ENCODE measurements around the gene OR1Q1. TPM values are rescaled to one million over a fixed set of nuclear protein-coding genes. Genes with fewer than 3 reads are reported as not detected.

The OR1Q1 gene
- total RNA-seq, 1 donor from 2014 or later, result not detected

- H3K27ac ChIP-seq, result no peak overlapping the region
- intact Hi-C loops (cut with DNase I), result no loop called here
- no peaks in the 10 kb centered on the region for H3K36me3 ChIP-seq
- H3K9me3 ChIP-seq, result no peaks in the 10 kb centered on the region
- no peak for DNase-seq (ENCODE audit: extremely low spot score in 2 of 2)
- no peaks in the 10 kb centered on the region for H3K4me1 ChIP-seq
- no peaks in the 10 kb centered on the region for H3K27me3 ChIP-seq
- TF ChIP-seq POLR2A (IDR thresholded peaks at IDR 0.05), result no peak
- TF ChIP-seq POLR2AphosphoS5 (IDR thresholded peaks at IDR 0.05; ENCODE audit: insufficient read depth in 1 of 2, low read depth in 1 of 2), result no peak
- no peak for TF ChIP-seq CTCF (IDR thresholded peaks at IDR 0.05)
- no peak overlapping the region for H3K4me3 ChIP-seq
Observed at GRCh38 chr9:122605691-122606090, 8.8 kb upstream of the OR1Q1 start.

- Histone ChIP-seq H3K9me3 (no peaks in the 10 kb centered on the region), H3K27me3 (no peaks in the 10 kb centered on the region), H3K4me1 (no peaks in the 10 kb centered on the region), H3K36me3 (no peaks in the 10 kb centered on the region), H3K4me3 (no peak overlapping the region), H3K27ac (no peak overlapping the region)
- DNase-seq (ENCODE audit: extremely low spot score in 2 of 2), result no peak
- intact Hi-C loops (cut with DNase I), result no loop called here
- TF ChIP-seq POLR2A (IDR thresholded peaks at IDR 0.05), result no peak
- TF ChIP-seq CTCF (IDR thresholded peaks at IDR 0.05), result no peak
- no peak for TF ChIP-seq POLR2AphosphoS5 (IDR thresholded peaks at IDR 0.05; ENCODE audit: insufficient read depth in 1 of 2, low read depth in 1 of 2)
Observed at GRCh38 chr9:122606587-122606986, 8.0 kb upstream of the OR1Q1 start.

GRCh38 chr9:122609804-122610203 is 4.7 kb upstream of the OR1Q1 start:
- intact Hi-C loops (cut with DNase I), result no loop called here
- H3K27ac ChIP-seq, result no peak overlapping the region
- no peaks in the 10 kb centered on the region for H3K4me1 ChIP-seq
- TF ChIP-seq POLR2A (IDR thresholded peaks at IDR 0.05) (no peak), CTCF (IDR thresholded peaks at IDR 0.05) (no peak), POLR2AphosphoS5 (IDR thresholded peaks at IDR 0.05; ENCODE audit: insufficient read depth in 1 of 2, low read depth in 1 of 2) (no peak)
- no peak for DNase-seq (ENCODE audit: extremely low spot score in 2 of 2)
- no peak overlapping the region for H3K4me3 ChIP-seq
- H3K27me3 ChIP-seq, result no peaks in the 10 kb centered on the region
- no peaks in the 10 kb centered on the region for H3K36me3 ChIP-seq
- H3K9me3 ChIP-seq, result no peaks in the 10 kb centered on the region

GRCh38 chr9:122619996-122620395 is 5.5 kb downstream of the OR1Q1 start:
- Histone ChIP-seq H3K27ac (no peak overlapping the region), H3K4me3 (no peak overlapping the region), H3K27me3 (no peaks in the 10 kb centered on the region), H3K36me3 (no peaks in the 10 kb centered on the region), H3K9me3 (no peaks in the 10 kb centered on the region), H3K4me1 (no peaks in the 10 kb centered on the region)
- no peak for DNase-seq (ENCODE audit: extremely low spot score in 2 of 2)
- no peak for TF ChIP-seq POLR2A (IDR thresholded peaks at IDR 0.05)
- no peak for TF ChIP-seq CTCF (IDR thresholded peaks at IDR 0.05)
- TF ChIP-seq POLR2AphosphoS5 (IDR thresholded peaks at IDR 0.05; ENCODE audit: insufficient read depth in 1 of 2, low read depth in 1 of 2), result no peak
- intact Hi-C loops (cut with DNase I), result no loop called here

DNA sequence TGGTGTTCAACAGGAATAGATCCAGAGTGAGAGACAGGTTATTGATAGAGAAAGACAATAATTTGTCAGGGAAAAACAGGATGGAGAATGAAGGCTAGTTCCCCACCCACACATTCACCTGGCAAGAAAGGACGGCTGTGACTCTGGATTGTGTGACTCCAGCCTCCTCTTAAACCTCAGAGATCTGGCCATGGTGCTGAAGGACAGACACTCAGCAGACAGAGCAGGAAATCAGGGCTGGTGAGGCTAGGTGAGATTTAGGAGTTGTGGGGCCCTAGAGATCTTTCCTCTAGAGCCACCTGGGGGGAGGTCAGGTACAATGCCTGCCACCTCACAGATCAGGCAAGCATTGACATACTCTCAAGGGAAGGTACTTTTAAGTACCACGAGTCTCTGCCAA is 27.7 kb downstream of the OR1Q1 start:
- no peaks in the 10 kb centered on the region for H3K27me3 ChIP-seq
- DNase-seq (ENCODE audit: extremely low spot score in 2 of 2), result no peak
- no peaks in the 10 kb centered on the region for H3K36me3 ChIP-seq
- H3K27ac ChIP-seq, result no peak overlapping the region
- no peak for TF ChIP-seq CTCF (IDR thresholded peaks at IDR 0.05)
- no peak for TF ChIP-seq POLR2AphosphoS5 (IDR thresholded peaks at IDR 0.05; ENCODE audit: insufficient read depth in 1 of 2, low read depth in 1 of 2)
- no peak for TF ChIP-seq POLR2A (IDR thresholded peaks at IDR 0.05)
- no peak overlapping the region for H3K4me3 ChIP-seq
- H3K9me3 ChIP-seq, result no peaks in the 10 kb centered on the region
- H3K4me1 ChIP-seq, result no peaks in the 10 kb centered on the region
- intact Hi-C loops (cut with DNase I), result no loop called here

Measured in vagina (tissue), 2 donors.